Kidney (tissue), 14 donors: ENCODE measurements around the gene SNAP25. TPM values are rescaled to one million over a fixed set of nuclear protein-coding genes. Genes with fewer than 3 reads are reported as not detected.

ENCODE experiments used
- DNase-seq, 5 donors: peaks; one replicate each; pipeline ENCODE4 v3.0.0-alpha.2; 2013 to 2020
- FAIRE-seq: peaks from 2 replicates; lab custom pipeline; 2012; peaks lifted over from hg19 to GRCh38; lab: Jason Lieb, UNC
- H3K27ac ChIP-seq, 2 donors: one replicate each; pipeline ENCODE4 v1.7.0; 2013; ENCODE audit warnings: low read depth in 2 of 2, low read length in 2 of 2, inconsistent platforms in 1 of 2
- H3K27me3 ChIP-seq: one replicate; pipeline ENCODE4 v1.7.1; 2013; ENCODE audit warnings: low read length, inconsistent platforms; ENCODE audit not compliant: control insufficient read depth, insufficient read depth
- H3K36me3 ChIP-seq, 3 donors: one replicate each; pipeline versions ENCODE4 v1.7.0 to v1.7.1; 2013; ENCODE audit warnings: low read length in 3 of 3, control low read depth in 1 of 3, inconsistent platforms in 1 of 3; ENCODE audit not compliant: insufficient read depth in 3 of 3, control insufficient read depth in 2 of 3
- H3K4me1 ChIP-seq, 3 donors: one replicate each; pipeline versions ENCODE4 v1.7.0 to v1.7.1; 2013; ENCODE audit warnings: low read length in 3 of 3, inconsistent platforms in 1 of 3, low read depth in 1 of 3; ENCODE audit not compliant: control insufficient read depth in 2 of 3, insufficient read depth in 2 of 3
- H3K4me3 ChIP-seq, 3 donors: one replicate each; pipeline versions ENCODE4 v1.7.0 to v1.8.1; 2013; ENCODE audit warnings: low read length in 3 of 3, control low read depth in 1 of 3, inconsistent platforms in 1 of 3
- H3K9ac ChIP-seq, 3 donors: one replicate each; pipeline versions ENCODE4 v1.7.0 to v1.7.1; 2013; ENCODE audit warnings: low read length in 3 of 3, control low read depth in 1 of 3, inconsistent platforms in 1 of 3
- H3K9me3 ChIP-seq, 3 donors: one replicate each; pipeline versions ENCODE4 v1.7.0 to v1.7.1; 2013; ENCODE audit warnings: low read length in 3 of 3, control low read depth in 1 of 3, inconsistent platforms in 1 of 3; ENCODE audit not compliant: control insufficient read depth in 2 of 3, insufficient read depth in 1 of 3
- intact Hi-C: fragments of 100-400 bp; cut with DNase I; formaldehyde crosslinking; loops from one replicate; pipeline ENCODE4 v1.11.1; 2022
- polyA plus RNA-seq: library from polyadenylated mRNA; stranded (reverse); fragments of 350-450 nt; fragmentation: Illumina TruSeq; extraction: RNeasy Lipid Tissue Mini Kit (QIAGEN cat#74804); gene quantifications from one replicate; pipeline ENCODE4 v1.2.3, GENCODE V29; 2014; ENCODE audit warnings: low read depth, low replicate concordance; ENCODE audit not compliant: insufficient read depth
- total RNA-seq: library from RNA; stranded (reverse); fragmentation: NEBNext Ultra II Directional; extraction: Animal tissue kit (Norgen Biotek cat#: 25700); gene quantifications from one replicate; pipeline ENCODE4 v1.2.1, GENCODE V29; 2021
- TF ChIP-seq, protein P1 (sequence below): IDR thresholded peaks from 3 replicates; pipeline ENCODE4 v1.5.1; 2012; ENCODE audit warnings: mild to moderate bottlenecking, moderate library complexity, borderline replicate concordance; ENCODE audit not compliant: insufficient read depth; ENCODE audit errors: extremely low read depth
- donor health status: control.
- donor health status: control.
- donor health status: control.
- donor health status: control.
- donor health status: control.
- donor health status: DM: yes; HTN: yes; CAD: no.
- donor health status: Normal renal cell carcinoma (clear cell type).

Gene SNAP25
- total and polyA plus RNA-seq, 2 donors from 2014 or later: 1.4 to 6.2 TPM

DNA sequence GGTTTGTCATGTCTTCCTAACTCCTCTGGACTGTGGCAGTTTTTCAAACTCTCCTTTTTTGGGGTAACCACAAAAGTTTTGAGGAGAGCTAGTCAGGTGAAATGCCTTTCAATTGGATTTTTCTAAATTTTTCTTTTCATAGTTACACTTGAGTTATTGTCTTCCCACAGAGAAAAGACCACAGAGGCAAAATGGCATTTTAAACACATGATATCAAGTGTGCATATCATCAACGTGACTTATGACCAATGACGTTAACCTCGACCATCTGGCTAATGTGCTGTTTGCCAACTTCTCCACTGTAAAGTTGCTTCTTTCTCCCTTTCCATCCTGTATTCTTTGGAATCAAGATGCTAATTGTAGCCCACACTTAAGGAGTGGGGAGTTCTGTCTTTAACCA, 41.3 kb upstream of the SNAP25 start:
- no peak for DNase-seq
- Histone ChIP-seq H3K9ac (no peak overlapping the region), H3K27me3 (no peaks in the 10 kb centered on the region), H3K4me1 (no peaks in the 10 kb centered on the region), H3K36me3 (no peaks in the 10 kb centered on the region), H3K9me3 (no peaks in the 10 kb centered on the region), H3K4me3 (no peak overlapping the region), H3K27ac (no peak overlapping the region)
- TF ChIP-seq, protein P1, sequence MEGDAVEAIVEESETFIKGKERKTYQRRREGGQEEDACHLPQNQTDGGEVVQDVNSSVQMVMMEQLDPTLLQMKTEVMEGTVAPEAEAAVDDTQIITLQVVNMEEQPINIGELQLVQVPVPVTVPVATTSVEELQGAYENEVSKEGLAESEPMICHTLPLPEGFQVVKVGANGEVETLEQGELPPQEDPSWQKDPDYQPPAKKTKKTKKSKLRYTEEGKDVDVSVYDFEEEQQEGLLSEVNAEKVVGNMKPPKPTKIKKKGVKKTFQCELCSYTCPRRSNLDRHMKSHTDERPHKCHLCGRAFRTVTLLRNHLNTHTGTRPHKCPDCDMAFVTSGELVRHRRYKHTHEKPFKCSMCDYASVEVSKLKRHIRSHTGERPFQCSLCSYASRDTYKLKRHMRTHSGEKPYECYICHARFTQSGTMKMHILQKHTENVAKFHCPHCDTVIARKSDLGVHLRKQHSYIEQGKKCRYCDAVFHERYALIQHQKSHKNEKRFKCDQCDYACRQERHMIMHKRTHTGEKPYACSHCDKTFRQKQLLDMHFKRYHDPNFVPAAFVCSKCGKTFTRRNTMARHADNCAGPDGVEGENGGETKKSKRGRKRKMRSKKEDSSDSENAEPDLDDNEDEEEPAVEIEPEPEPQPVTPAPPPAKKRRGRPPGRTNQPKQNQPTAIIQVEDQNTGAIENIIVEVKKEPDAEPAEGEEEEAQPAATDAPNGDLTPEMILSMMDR: no peak
- intact Hi-C loops: no loop called here
- FAIRE-seq: no peak

DNA sequence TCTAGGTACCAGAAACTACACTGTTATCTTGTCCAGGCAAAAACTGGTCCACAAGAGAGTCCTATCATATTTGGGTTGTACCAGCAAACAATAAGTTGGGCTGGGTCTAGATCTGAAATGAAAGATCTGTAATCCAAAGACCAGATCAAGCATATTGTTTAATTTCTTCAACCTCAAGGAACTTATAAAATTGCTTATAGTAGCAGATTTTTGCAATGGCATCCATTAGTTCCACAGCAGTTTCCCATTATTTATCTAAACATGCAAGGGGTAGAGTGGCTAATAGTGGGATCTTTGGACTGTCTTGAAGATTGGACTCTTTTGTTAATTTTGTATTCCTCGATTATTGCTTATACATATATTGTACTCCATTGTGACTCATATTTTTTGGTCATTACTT, 40.5 kb upstream of the SNAP25 start:
- Histone ChIP-seq H3K4me1 (no peaks in the 10 kb centered on the region), H3K36me3 (no peaks in the 10 kb centered on the region), H3K4me3 (no peak overlapping the region), H3K9me3 (no peaks in the 10 kb centered on the region), H3K27me3 (no peaks in the 10 kb centered on the region), H3K27ac (no peak overlapping the region), H3K9ac (no peak overlapping the region)
- intact Hi-C loops: no loop called here
- no peak for DNase-seq
- FAIRE-seq: no peak
- TF ChIP-seq, protein P1: no peak

DNA sequence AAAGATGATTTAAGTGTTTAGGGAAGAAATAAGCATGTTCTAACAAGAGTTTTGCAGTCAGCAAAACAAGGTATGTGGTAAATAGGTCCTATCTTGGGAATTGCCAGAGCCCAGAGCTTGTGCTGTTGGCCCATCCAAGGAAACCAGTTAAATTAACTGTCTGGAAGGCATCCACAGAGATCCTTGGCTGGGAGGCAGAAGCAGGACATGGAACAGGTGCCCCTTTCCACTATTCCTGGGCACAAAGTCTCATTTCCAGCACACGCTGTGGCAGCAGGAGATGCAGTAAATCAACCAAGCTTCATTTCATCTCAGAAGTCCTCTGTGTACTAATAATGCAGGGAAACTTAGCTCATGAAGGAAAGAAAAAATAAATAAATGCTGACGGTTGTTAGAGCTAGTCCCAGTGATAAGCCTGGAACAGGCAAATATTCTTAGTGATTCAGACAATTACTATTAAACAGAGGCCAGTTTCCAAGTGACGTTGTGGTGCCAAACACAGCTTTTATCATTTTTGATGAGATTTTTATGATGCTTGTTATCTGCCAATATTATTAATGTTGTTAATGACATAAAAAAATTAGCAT, 39.8 kb upstream of the SNAP25 start:
- no peak for FAIRE-seq
- no peaks in the 10 kb centered on the region for H3K4me1 ChIP-seq
- H3K9ac ChIP-seq: no peak overlapping the region
- TF ChIP-seq, protein P1: no peak
- H3K9me3 ChIP-seq: no peaks in the 10 kb centered on the region
- intact Hi-C loops: no loop called here
- no peak overlapping the region for H3K4me3 ChIP-seq
- no peak overlapping the region for H3K27ac ChIP-seq
- no peak for DNase-seq
- H3K36me3 ChIP-seq: no peaks in the 10 kb centered on the region
- H3K27me3 ChIP-seq: no peaks in the 10 kb centered on the region
